Right hindlimb (tissue), 1 donor: Measurements from ENCODE around the gene LYPD3.
"Not testable (repeated sequence)": the region's sequence is repeated elsewhere in the genome, so short reads cannot be mapped to it uniquely, and the experiment has no call there.

ENCODE experiments used
- DNase-seq: peaks from one replicate; pipeline ENCODE4 v3.0.0-alpha.2; 2018

Gene LYPD3

DNA sequence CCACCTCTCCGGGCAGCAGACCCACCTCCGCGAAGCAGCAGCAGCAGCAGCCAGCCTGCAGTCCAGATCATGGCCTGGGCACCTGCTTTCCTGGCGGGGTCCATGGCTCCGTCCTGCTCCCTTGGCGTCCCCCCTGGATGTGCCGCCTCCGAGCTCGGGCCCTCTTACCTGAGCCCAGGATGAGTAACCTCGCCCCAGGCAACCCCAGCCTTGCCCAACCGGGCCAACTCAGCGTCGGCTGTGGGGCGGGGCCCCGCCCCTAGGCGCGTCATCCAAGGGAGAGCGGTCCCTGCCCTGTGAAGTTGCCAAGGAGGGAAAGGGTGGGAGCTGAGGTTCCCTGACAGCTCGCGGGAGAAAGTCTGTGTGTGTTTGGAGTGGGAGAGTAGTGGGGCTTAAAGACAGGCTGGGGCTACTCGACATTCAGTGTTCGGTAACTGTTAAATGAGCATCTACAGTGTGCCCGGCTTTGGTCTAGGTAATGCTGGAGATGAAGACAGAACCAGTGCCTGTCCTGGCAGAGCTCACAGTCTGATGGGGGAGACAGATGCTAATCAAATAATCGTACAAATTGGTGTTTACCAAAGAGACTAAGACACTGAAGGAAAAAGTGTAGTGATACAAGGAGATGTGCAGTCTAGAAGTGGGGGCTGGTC is at the start of gene LYPD3:
LYPD3 (minus strand) TSS at position 141 of the 653 bp plus-strand sequence; CDS start at position 104, 37 bp downstream.
- DNase-seq = no peak

DNA sequence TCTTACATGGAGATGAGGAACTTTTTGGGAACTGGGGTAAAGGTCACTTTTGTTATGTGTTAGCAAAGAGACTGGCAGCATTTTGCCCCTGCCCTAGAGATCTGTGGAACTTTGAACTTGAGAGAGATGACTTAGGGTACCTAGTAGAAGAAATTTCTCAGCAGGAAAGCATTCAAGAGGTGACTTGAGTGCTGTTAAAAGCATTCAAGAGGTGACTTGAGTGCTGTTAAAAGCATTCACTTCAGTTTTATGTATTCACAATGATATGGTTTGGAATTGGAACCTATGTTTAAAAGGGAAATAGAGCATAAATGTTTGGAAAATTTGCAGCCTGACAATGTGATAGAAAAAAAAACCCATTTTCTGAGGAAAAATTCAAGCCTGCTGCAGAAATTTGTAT is 47.0 kb upstream of the LYPD3 start:
- DNase-seq = not testable (repeated sequence)

DNA sequence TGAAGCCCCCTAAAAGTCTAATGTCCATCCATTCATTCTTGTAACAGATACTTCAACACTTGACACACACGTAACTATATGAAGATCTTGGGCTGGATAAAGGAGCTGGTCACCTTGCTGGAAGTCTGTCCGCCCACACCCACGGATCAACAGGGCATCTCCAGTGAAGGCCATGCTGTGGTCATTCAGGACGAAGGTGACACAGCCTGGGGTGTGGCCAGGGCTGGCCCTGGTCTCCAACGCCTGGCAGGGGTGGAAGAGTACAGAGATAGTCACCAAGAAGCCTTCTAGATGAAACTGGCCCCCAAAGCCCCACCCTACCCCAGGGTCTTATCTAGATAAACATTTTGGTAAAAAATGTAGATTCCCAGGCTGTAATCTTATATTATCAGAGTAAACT is 45.9 kb upstream of the LYPD3 start:
- no peak for DNase-seq

DNA sequence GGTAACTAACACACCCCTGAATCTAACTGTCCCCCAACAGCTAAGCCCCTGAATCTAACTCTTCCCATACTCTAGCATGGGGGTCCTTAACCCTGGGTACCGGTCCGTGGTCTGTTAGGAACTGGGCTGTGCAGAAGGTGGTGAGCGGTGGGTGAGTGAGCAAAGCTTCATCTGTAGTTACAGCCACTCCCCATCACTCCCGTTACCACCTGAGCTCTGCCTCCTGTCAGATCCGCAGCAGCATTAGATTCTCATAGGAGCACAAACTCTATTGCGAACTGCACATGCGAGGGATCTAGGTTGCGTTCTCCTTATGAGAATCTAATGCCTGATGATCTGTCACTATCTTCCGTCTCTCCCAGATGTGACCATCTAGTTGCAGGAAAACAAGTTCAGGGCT is 45.3 kb upstream of the LYPD3 start:
- no peak for DNase-seq

DNA sequence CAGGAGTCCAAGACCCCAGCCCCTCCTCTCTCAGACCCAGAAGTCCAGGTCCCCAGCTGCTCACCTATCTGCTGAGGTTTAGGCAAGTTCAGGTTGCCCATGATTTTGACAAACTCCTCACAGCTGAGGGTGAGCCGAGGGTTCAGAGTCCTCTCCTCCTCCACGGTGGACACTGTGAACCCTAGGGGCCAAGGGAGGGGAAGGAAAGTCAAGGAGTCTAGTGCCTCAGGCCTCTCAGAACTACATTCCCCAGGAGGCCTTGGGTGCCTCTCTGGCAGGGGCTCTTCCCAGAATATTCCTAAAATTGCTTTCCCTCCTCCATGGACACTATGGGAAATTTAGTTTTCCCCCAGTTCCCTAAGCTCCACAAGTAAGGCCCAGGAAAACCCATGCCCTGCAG is 42.5 kb upstream of the LYPD3 start:
- DNase-seq = no peak

DNA sequence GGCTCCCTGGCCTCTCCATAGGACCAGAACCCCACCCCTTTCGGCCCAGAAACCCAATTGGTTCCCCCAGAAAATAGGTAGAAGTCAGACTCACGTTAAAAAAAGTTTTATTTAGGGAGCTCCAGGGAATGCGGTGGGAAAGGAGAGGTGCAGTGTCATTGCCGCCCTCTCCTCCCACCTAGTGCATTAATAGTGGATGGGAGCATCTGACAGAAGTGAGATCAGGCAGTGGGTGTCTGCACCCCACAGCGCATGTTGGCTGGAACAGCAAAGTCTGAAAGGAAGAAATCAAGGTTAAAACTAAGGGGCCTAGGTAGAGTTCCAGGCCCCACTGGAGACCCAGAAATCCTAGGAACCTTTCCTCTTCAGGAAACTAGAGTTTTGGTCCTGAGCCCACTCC is 41.2 kb upstream of the LYPD3 start:
- no peak for DNase-seq

DNA sequence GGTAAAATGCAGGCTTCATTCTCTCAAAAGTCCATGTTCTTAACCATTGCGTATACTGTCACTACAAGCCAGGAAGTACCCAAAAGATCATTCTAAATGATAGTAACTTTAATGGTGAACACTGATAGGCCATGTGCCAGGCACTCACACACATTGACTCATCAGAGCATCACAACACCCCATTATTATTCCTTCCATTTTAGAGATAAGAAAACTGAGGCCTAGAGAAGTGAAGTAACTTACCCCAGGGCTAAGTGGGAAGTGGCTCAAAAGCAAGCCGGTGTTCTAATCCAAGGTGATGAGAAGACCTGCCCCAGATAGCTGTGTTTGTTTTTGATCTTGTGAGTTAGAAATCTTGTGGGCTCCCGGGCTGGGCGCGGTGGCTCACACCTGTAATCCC is 40.5 kb upstream of the LYPD3 start:
- no peak for DNase-seq

DNA sequence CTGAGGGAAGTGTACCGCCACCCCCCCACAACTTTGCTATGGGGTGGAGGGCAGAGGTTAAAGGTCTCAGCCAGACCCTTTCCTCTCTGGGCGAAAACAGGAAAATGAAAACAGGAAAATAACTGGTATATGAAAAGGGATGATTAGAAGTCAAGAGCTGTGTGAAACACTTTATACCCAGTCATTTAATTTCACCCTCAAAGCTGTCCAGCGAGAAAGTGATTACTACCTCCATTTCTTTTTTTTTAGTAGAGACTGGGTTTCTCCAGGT is 39.7 kb upstream of the LYPD3 start:
- no peak for DNase-seq

DNA sequence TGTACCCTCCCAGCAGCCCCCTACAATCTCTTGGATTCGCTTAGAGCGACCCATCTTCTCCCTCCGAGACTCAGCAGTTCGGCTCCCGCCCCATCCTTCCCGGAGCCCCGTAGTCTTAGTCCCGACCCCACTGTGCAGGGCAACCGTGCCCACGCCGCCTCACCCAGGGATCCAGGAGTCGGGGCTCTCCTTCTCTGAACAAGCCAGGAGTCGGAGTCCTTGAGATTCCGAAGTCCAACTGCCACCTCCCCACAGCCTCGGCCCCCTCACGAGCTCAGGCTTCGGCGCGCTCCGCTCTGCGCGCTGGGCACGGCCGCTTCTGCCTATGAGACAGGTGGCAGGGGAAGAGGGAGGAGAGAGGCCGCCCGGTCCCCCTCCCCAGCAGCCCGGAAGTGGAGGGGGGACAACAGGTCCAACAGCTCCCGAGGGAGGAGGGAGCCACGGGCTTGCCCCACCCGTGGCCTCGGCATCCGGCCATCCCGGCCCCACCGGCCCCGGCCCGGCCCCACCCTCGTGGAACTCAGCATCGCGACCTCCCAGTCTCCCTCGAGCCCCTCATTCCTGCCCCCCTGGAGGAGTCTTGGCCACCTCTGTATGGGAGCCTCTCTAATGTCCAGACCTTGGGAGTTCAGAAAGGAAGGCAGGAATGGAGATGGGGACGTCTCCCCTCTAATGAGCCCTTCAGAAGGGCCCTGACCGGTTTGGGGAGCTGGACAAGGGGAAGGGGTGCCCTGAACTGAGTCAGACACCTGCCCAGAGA is 39.2 kb upstream of the LYPD3 start, which contains the start of gene PHLDB3:
PHLDB3 (minus strand) TSS at position 321 of the 760 bp plus-strand sequence. CDS start 628 bp downstream, outside the sequence.
- no peak for DNase-seq

DNA sequence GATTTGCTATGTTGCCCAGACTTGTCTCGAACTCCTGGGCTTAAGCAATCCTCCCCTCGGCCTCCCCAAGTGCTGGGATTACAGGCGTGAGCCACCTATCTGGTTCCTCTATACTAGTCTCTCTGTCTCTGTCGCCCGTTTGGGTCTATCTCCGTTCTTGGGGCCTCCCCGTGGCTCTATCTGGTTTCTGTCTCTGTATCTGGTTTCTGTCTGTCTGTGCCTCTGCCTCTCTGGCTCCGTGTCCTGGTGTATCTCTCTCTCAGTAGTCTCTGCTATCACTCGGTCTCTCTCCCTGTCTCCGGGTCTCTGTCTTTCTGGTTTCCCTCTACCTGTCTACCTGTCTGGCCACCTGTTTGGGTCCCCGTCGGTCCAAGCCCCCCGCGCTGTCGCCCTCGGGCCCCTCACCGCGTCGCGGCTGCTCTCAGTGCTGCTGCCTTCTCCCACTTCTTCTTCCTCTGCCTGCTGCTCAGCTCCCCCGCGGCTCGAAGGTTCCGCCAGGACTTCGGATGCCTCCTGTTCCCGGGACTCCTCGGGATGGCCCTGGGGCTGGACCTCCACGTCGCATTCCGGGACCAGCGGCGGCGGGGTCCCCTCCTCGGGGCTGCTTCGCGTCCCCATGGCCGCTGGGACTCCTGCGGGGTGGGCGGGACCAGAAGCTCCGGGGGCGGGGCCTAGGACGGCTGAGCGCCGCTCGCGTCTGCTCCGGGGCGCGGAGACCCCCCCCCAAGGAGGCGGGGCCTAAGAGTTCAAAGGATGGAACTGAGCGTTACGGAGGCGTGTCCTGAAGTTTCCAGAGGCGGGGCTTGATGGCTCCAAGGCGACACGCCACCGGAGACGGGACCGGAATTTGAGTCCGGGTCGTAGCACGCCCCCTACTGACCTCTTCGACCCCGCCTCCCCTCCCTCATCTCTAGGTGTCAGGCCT is 38.4 kb upstream of the LYPD3 start:
- DNase-seq = peak; percentile 96

DNA sequence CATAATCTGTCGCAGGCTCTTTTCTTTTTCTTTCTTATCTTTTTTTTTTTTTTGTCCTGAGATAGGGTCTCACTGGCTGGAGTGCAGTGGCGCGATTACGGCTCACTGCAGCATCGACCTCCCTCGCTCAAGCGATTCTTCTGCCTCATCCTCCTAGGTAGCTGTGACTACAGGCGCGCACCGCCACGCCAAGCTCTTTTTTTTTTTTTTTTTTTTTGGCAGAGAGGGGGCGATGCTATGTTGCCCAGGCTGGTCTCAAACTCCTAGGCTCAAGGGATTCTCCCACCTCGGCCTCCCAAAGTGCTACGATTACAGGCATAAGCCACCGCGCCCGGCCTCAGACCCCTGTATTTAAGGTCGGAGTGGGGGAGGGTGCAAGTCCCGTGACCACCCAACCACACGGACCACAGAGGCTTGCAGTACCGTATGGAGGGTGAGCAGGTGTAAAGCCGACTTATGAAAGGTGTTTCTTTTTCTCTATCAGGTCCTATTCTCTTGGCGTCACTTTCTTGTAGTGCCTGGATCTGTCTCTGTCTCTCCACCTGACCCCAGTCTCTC is 37.1 kb upstream of the LYPD3 start:
- no peak for DNase-seq

DNA sequence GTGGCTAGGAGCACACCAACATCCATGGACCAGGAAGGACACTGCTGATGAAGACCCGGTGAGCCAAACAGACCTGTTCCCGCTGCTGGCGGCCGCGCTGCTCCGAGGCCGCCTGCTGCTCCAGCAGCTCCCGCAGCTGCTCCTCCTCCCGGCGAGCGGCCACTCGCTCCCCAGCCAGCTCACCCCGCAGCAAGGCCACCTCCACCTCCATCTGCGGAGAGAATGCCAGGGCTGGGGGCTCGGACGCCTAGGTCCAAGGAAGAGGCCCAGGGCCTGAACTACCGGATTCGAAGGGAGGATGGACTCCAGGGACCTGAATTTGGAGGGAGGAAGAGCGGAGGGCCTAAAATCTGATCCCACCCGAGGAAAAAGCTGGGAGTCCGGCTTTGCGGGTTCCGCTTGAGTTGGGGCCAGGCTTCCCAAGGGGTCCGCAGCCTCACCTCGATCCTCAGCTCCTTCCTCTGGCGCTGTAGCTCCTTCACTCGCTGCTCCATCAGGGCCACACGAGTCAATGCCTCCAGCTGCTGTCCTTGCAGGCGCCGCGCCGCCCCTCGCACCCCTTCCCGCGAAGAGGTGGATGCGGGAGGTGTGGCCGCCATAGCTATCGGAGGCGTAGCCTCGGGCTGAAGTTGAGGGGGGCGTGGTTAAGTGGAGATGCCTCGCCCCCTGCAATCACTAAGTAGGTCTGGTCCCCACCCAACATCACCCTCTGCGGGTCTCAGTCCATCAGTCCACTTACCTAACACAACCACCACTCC is 36.4 kb upstream of the LYPD3 start:
- DNase-seq = no peak

DNA sequence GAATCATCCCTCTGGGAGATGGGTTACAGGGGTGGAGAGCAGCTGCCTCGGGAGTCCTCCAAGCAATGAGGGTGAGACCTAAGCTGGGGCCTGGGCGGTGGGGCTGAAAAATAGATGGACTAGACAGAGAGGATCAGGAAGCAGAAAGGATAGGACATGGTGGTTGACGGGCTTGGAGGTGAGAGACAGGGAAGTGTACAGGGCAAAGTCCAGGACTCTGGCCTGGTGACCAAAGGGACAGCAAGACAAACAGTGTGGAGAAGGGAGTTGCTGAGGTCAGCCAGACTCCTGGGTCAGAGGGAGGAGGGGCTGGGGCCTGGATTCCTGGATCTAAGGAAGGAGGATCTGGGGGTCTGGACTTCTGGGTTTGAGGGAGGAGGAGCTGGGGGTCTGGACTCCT is 33.6 kb upstream of the LYPD3 start:
- no peak for DNase-seq

DNA sequence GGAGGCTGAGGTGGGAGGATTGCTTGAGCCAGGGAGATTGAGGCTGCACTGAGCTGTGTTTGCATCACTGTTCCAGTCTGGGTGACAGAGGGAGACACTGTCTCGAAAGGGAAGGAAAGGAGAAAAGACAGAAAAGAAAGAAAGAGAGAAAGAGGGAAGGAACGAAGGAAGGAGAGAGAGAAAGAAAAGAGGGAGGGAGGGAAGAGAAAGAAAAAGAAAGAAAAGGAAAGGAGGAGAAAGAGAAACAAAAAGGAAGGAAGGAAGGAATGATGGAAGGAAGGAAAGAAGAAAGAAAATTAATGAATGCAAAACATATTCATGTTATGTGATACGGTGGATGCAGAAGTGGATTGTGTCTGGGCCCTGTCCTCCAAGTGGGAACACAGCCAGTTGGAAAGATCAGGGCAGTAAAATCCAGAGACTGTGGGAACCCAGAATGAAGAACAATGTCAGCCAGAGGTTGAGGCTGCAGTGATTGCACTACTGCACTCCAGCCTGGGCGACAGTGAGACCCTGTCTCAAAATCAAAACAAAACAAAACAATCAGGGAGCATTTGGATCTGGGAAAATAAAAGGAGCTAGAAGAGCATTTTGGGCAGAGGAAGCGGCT is 32.9 kb upstream of the LYPD3 start:
- DNase-seq = peak; percentile 73

DNA sequence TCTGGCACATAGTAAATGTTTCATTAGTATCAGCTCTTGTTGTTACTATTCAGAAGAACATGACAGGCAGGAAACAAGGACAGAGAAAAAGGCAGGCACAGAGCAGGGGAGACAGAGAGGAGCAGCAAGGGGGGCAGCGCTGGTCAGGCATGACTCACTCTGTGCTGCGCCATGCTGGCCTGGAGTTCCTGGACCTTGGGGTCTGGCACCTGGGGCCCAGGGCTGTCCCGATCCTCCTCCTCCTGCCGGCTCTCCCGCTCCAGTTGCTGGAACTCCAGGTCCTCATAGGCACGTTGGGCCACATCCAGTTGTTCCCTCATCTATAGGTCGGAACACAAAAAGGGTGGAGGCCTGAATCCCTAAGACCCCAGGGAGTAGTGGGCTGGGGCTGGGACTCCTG is 31.6 kb upstream of the LYPD3 start:
- DNase-seq = no peak

DNA sequence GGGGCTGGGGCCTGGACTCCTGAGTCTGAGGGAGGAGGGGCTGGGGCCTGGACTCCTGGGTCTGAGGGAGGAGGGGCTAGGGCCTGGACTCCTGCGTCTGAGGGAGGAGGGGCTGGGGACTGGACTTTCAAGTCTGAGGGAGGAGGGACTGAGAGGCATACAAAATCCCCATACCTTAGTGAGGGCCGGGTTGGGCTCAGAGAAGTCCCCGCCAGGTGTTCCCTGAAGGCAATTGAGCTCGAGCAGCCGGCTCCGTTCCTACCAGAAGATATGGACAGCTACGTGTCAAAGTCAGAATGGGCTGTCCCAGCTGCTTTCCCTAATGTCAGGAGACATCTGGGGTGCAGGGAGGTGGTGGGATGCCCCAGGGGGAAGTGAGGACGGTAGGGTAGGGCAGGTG is 29.7 kb upstream of the LYPD3 start:
- no peak for DNase-seq

DNA sequence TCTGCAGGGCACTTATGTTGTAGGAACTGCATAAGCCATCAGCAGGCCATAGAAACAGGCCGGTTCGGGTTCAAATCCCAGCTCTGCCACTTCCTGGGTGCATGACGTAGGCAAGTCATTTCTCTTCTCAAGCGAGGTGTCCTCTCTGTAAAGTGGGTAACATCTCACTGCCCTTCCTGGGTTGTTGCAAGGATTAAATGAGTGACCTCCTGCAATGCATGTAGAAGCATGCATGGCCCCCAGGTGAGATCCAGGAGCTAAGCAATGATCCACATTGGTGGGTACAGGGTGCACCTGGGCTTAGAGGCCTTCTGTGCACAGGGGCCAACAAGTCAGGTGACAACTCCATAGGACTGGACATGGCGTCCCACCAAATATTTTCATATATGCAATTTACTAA is 25.4 kb upstream of the LYPD3 start:
- no peak for DNase-seq

DNA sequence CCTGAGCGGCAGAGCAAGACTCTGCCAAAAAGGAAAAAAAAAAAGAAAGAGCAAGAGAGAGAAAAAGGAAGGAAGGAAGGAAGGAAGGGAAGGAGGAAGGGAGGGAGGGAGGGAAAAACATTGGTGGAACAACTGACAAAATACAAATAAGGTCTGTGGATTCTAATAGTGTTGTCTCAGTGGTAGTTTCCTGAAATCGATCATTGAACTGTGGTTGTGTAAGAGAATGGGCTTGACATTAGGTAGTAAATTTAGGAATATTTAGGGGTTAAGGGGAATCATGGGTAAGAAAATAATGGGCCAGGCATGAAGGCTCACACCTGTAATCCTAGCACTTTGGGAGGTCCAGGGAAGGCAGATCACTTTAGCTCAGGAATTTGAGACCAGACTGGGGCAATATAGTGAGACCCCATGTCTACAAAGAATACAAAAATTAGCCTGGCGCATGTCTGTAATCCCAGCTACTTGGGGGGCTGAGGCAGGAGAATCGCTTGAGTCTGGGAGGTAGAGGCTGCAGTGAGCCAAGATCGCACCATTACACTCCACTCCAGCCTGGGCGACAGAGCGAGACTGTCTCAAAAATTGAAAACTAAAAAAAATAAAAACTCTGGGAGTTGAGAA is 24.7 kb upstream of the LYPD3 start:
- DNase-seq = no peak

DNA sequence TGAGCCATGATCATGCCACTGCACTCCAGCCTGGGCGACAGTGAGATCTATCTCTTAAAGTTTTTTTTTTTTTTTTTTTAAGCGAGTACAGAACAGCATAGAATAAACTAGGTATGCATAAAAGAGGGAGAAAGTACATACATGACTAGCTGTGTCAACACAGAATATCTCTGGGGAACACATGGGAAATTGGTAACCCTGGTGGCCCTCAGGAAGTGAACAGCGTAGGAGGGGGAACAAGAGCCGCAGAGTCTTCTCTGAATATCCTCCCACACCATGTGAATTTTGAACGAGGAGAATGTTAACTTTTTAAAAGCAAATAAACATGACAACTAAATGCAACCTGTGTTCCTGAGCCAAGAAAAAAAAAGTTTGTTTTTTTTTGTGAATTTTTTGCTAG is 23.9 kb upstream of the LYPD3 start:
- no peak for DNase-seq

DNA sequence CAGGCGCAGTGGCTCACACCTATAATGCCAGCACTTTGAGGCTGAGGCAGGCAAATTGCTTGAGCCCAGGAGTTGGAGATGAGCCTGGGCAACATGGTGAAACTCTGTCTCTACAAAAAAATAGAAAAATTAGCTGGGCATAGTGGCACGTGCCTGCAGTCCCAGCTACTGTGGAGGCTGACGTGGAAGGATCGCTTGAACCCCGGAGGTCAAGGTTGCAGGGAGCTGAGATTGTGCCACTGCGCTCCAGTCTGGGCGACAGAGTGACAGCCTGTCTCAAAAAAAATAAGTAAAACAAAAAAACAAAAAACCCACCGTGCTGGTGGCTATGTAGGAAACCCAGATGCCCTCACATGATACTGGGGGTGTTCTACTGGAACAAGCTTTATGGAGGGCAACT is 22.8 kb upstream of the LYPD3 start:
- no peak for DNase-seq

DNA sequence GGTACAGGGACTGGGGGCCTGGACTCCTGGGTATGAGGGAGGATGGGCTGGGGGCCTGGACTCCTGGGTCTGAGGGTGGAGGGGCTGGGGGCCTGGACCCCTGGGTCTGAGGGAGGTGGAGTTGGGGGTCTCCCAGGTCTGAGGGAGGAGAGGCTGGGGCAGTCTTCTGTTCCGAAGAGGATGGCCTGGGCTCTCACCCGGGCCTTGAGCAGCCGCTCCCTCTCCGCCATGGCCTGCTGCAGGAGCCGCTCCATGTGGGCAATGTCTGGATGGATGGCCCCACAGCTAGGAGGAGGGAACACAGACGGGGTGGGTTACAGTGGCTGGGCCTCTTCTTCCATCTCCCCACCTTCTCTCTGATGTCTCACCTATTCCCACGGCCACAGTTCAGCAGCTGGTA is 21.0 kb upstream of the LYPD3 start:
- no peak for DNase-seq

DNA sequence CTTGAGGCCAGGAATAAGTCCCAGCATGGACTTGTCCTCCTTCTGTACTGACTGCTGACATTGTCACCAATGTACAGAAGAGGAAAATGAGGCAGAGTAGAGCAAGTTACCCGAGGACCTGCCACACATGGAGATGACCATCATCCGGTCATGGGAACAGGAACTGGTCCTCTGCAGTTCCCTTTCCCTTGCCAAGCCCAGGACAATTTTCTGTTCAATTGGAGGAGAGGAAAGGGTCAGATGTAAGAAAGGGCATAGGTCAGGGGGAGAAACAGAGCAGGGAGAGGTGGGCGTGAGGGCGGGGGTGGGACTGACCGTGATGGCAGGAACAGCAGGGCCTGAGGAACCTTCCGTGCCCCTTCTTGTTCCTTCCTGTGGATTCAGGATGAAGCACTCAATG is 20.5 kb upstream of the LYPD3 start:
- no peak for DNase-seq
